Measurements from ENCODE around the gene NMT1. TPM values are rescaled to one million over a fixed set of nuclear protein-coding genes. Genes with fewer than 3 reads are reported as not detected.

NMT1 gene
- total and polyA plus RNA-seq, 2 donors = 31.4 to 50.1 TPM

DNA sequence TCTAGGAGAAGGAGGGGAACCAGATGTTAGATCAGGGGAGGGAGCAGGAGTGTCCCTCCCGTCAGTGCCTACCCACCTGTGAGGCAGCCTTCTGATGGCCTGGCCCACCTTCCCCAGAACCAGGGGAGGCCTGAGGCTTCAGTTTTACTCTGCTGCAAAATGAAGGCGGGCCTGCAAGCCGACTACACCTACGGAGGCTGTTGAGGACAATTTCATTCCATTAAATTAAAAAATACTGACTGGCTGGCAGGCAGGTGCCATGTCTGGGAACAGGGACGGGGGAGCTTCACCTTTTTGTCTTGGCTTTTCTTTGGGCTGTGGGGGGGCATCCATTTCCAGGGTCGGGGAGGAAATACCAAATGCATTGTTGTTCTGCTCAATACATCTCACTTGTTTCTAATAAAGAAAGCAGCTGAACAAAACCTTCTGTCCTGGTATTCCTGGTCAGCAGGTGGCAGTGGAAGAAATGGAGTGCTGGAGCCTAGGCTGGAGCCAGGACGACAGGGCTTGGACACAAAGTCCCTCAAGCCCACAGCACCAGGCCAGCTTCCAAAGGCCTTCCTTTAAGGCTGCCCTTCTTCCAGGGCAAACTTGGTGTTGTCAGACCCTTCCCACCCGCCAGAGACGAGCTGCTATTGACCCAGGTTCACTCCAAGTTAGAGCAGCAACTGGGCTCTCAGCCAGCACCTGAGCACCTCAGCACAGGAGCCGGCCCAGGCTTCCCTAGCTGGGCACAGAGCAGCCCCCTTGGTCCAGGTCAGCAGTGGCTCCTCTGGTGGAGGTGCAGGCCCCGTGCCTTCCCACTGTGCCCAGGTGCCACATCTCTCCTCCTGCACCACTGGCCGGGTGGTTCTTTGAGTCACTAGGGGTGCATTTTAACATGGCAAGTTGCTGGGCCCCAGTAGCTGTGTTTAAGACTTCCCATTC lies 47.7 kb downstream of the NMT1 start:
- Histone ChIP-seq H3K36me3 (ENCODE audit: insufficient read depth) (peaks cover 3% of the 10 kb centered on the region), H3K27ac (ENCODE audit: low read depth) (no peak overlapping the region), H3K4me1 (ENCODE audit: insufficient read depth) (no peaks in the 10 kb centered on the region), H3K4me3 (ENCODE audit: low read depth, low read length) (no peak overlapping the region)
- 68% methylated on average over 12 of the region's 12 CpGs for WGBS
- no peak for DNase-seq (ENCODE audit: extremely low spot score)

- Histone ChIP-seq H3K36me3 (ENCODE audit: insufficient read depth) (no peaks in the 10 kb centered on the region), H3K4me3 (ENCODE audit: low read depth, low read length) (no peak overlapping the region), H3K27ac (ENCODE audit: low read depth) (no peak overlapping the region), H3K4me1 (ENCODE audit: insufficient read depth) (no peaks in the 10 kb centered on the region)
- whole genome bisulfite sequencing = 72% methylated on average over 16 of the region's 16 CpGs
- no peak for DNase-seq (ENCODE audit: extremely low spot score)
Measured at GRCh38 chr17:45110676-45111611, 49.8 kb downstream of the NMT1 start.

DNA sequence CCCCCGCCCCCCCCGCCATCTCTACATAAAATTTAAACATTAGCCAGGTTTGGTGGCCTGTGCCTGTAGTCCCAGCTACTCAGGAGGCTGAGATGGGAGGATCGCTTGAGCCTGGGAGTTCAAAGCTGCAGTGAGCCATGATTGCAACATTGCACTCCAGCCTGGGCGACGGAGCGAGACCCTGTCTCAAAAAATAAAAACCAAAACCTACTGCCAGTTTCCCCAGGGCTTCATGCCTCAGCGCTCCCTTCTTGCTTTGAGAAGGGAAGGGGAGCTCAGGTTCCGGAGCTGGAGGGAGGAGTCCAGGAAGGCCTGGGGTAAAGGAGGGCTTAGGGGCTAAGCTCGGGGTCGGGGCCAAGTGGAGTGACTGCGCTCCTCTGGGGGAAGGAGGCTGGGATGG lies 50.7 kb downstream of the NMT1 start:
- DNase-seq (ENCODE audit: extremely low spot score) = no peak
- Histone ChIP-seq H3K36me3 (ENCODE audit: insufficient read depth) (no peaks in the 10 kb centered on the region), H3K4me3 (ENCODE audit: low read depth, low read length) (no peak overlapping the region), H3K27ac (ENCODE audit: low read depth) (no peak overlapping the region), H3K4me1 (ENCODE audit: insufficient read depth) (no peaks in the 10 kb centered on the region)
- WGBS = 89% methylated on average over 11 of the region's 11 CpGs

DNA sequence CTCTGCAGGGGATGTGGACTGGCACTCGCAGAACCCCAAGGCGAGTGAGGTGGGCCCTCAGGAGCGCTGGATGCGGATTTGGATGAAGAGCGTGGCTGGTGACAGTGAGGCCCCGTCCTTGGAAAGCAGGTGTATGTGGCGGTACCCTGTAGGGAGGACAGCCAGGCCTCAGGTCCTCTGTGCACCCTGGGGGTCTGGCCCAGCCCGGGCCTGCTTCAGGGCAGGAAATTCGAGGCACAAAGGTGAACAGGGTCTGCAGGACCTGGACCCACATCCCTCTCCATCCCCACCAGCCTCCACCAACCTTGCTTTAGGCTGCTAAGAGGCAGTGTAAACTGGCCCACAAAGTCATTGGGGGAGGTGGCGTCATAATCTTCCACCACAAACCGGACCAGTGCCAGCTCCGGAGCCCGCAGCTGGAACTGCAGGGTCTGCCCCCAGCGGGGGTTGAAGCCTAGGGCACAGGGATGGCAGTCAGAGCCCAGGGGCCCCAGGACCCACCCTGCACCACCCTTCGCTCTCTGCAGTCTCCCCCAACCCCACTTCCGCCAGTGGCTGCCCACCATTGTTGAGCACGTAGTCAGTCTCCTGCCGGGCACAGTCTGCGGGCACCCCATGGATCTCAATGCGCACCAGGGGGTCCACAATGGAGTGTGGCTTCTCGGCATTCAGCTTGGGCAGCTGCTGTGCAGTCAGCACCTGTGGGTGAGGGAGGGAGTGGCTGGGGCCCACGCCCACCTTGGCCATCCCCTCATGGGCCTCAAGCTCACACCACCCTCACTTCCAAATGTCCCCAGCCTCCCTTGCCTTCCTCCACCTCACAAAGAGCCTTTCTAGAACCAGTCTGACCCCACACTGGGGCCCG lies 51.7 kb downstream of the NMT1 start:
- no peak for DNase-seq (ENCODE audit: extremely low spot score)
- Histone ChIP-seq H3K27ac (ENCODE audit: low read depth) (no peak overlapping the region), H3K36me3 (ENCODE audit: insufficient read depth) (no peaks in the 10 kb centered on the region), H3K4me3 (ENCODE audit: low read depth, low read length) (no peak overlapping the region), H3K4me1 (ENCODE audit: insufficient read depth) (no peaks in the 10 kb centered on the region)
- 94% methylated on average over 23 of the region's 23 CpGs for WGBS

- H3K27ac ChIP-seq (ENCODE audit: low read depth) = no peak overlapping the region
- no peak for DNase-seq (ENCODE audit: extremely low spot score)
- no peak overlapping the region for H3K4me3 ChIP-seq (ENCODE audit: low read depth, low read length)
- no peaks in the 10 kb centered on the region for H3K4me1 ChIP-seq (ENCODE audit: insufficient read depth)
- H3K36me3 ChIP-seq (ENCODE audit: insufficient read depth) = no peaks in the 10 kb centered on the region
- 88% methylated on average over 9 of the region's 9 CpGs for WGBS
Measured at GRCh38 chr17:45113424-45113754, 52.3 kb downstream of the NMT1 start.

DNA sequence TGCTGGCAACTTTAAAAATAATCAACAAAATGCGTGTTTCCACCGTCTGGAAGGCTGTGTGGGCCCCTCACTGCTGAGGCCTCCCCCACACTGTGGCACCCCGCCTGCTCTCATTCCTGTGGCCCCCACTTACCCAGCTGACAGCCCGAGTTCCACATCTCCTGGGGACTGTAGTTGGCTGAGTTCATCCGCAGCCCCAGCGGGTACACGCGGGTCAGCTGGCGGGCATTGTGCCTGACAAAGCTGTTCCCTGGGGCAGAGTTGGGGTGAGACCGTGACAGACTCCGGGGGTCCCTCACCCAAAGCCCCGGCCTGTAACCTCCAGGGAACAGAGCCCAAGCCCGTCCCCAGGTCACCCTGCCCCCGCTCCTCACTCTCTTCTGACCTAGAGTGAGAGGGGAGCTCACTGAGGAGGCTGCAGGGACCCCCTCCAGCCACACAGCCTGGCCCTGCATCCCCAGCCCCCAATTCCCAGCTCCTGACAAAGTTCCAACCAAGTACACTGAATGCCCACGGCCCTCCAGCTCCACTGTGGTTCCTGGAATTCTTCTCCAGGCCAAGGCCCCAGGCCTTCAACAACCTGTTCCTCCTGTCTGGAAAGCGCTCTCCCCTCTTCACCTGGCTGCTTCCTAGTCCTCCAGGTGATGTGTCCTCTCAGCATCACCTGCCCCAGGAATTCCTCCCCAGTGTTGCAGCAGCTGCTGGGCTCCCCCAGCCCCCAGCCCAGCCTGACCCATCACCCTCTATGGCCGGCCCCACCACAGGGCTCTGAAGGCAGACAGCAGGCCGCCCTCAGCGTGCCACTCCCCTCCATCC lies 53.2 kb downstream of the NMT1 start:
- WGBS = 87% methylated on average over 19 of the region's 19 CpGs
- H3K4me1 ChIP-seq (ENCODE audit: insufficient read depth) = no peaks in the 10 kb centered on the region
- DNase-seq (ENCODE audit: extremely low spot score) = no peak
- no peak overlapping the region for H3K27ac ChIP-seq (ENCODE audit: low read depth)
- no peak overlapping the region for H3K4me3 ChIP-seq (ENCODE audit: low read depth, low read length)
- no peaks in the 10 kb centered on the region for H3K36me3 ChIP-seq (ENCODE audit: insufficient read depth)

DNA sequence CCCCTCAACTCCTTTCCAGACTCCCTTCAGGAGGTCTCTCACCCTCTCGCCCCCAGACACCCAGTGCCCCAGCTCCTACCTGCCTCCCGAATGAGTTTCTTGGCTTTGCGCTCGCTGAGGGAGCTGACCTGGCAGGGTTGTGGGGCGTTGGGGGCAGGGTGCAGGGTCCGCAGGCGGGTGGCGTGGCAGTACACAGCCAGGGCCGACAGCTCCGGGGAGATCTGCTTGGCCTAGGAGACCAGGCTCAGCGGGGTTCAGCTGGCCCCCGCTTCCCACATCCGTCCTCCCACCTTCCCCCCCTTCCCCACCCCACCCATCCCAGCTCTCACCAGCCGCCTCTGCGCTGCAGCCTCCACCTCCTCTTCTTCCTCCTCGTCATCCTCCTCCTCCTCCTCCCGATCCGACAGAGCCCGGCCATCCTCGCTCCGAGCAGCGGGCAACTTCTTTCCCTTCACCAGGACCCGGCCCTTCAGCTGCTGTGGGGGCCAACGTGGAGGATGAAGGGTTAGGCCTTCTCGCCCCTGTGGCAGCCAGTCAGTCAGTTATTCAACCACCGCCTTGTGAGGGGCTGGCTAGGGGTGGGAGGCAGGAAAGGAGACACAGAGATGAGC lies 54.0 kb downstream of the NMT1 start:
- WGBS = 83% methylated on average over 26 of the region's 26 CpGs
- no peak for DNase-seq (ENCODE audit: extremely low spot score)
- Histone ChIP-seq H3K36me3 (ENCODE audit: insufficient read depth) (no peaks in the 10 kb centered on the region), H3K4me1 (ENCODE audit: insufficient read depth) (no peaks in the 10 kb centered on the region), H3K4me3 (ENCODE audit: low read depth, low read length) (no peak overlapping the region), H3K27ac (ENCODE audit: low read depth) (no peak overlapping the region)

- WGBS = 80% methylated on average over 11 of the region's 11 CpGs
- DNase-seq (ENCODE audit: extremely low spot score) = no peak
- no peak overlapping the region for H3K4me3 ChIP-seq (ENCODE audit: low read depth, low read length)
- H3K36me3 ChIP-seq (ENCODE audit: insufficient read depth) = no peaks in the 10 kb centered on the region
- H3K4me1 ChIP-seq (ENCODE audit: insufficient read depth) = no peaks in the 10 kb centered on the region
- H3K27ac ChIP-seq (ENCODE audit: low read depth) = no peak overlapping the region
Measured at GRCh38 chr17:45115871-45116270, 54.8 kb downstream of the NMT1 start.

DNA sequence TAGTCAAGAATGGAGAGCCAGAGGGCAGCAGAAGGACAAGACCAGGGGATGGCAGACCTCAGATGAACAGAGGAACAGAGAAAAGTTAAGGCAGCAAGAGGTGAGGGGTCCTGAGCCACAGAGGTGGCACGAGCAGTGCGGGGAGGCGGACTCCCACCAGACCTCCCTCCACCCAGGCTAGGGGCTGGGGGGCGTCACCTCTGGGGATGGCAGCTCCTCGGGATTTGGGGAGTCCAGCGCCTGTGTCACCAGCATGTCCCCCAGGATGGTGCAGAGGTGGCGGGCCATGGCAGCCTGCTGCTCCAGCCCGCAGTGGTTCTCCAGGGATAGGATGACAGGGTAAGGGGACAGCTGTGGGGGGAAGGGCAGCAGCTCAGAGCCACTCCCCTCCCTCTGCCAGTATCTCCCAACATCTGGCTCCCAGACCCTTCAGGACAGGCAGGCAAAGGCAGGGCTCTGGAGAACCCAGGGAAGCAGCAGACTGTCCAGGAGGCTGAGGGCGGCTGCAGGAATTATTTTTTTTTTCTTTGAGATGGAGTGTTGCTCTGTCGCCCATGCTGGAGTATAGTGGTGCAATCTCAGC lies 55.4 kb downstream of the NMT1 start:
- no peak for DNase-seq (ENCODE audit: extremely low spot score)
- WGBS = 88% methylated on average over 10 of the region's 10 CpGs
- H3K36me3 ChIP-seq (ENCODE audit: insufficient read depth) = no peaks in the 10 kb centered on the region

GRCh38 chr17:45117334-45117733 lies 56.2 kb downstream of the NMT1 start:
- Histone ChIP-seq H3K36me3 (ENCODE audit: insufficient read depth) (no peaks in the 10 kb centered on the region), H3K4me3 (ENCODE audit: low read depth, low read length) (no peak overlapping the region), H3K27ac (ENCODE audit: low read depth) (no peak overlapping the region), H3K4me1 (ENCODE audit: insufficient read depth) (no peaks in the 10 kb centered on the region)
- WGBS = 95% methylated on average over 4 of the region's 4 CpGs
- no peak for DNase-seq (ENCODE audit: extremely low spot score)

More for the DNA sequence above, 55.4 kb downstream of the NMT1 start:
- Histone ChIP-seq H3K27ac (ENCODE audit: low read depth) (no peak overlapping the region), H3K4me1 (ENCODE audit: insufficient read depth) (no peaks in the 10 kb centered on the region), H3K4me3 (ENCODE audit: low read depth, low read length) (no peak overlapping the region)

DNA sequence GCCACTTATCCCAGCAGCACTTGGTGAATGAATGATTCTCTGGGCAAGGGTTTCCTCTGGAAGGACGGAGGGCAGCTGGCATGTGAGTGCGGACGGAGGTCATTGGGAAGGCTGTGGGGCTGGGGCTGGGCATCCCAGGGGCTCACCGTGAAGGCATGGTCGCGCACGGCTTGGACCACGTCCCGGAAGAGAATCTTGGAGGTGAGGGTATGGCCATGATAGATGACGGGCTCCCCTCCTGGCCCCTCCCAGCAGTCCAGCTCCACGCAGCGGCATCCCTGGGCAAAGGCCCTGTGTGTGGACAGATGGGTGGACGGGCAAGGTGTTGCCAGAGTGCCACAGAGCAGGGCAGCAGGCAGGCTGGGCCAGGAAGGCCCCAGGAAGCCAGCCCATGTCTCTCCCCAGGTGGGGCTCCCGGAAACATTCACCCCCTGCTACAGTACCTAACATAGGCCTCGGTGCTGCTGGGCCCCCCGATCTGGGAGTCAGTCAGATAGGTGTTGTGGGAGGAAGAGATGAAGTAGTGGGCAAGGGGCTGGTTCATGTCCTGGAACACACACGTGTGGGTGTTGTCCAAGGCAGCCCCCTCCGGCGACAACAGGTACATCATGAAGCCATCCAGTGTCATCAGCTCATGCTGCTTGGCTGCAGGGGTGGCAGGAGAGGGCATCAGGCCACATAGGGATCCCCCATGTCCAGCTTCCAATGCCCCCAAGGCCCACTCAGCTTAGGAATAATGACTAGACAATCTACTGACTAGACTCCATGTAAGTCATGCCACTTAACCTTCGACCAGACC lies 56.9 kb downstream of the NMT1 start:
- no peak for DNase-seq (ENCODE audit: extremely low spot score)
- Histone ChIP-seq H3K4me1 (ENCODE audit: insufficient read depth) (no peaks in the 10 kb centered on the region), H3K4me3 (ENCODE audit: low read depth, low read length) (no peak overlapping the region), H3K27ac (ENCODE audit: low read depth) (no peak overlapping the region), H3K36me3 (ENCODE audit: insufficient read depth) (no peaks in the 10 kb centered on the region)
- 93% methylated on average over 20 of the region's 20 CpGs for WGBS
